BLaER1 (cell line): ENCODE measurements around the gene PTPN9.
"Not testable (repeated sequence)": the region's sequence is repeated elsewhere in the genome, so short reads cannot be mapped to it uniquely, and the experiment has no call there.

ENCODE experiments used
- H3K27ac ChIP-seq: shearing (Covaris generic); formaldehyde crosslinking; 2 replicates; pipeline ENCODE4 v1.8.1; 2022
- H3K27me3 ChIP-seq: shearing (Covaris generic); formaldehyde crosslinking; 2 replicates; pipeline ENCODE4 v1.8.1; 2022
- H3K36me3 ChIP-seq: shearing (Covaris generic); formaldehyde crosslinking; 2 replicates; pipeline ENCODE4 v1.8.1; 2022
- H3K4me1 ChIP-seq: shearing (Covaris generic); formaldehyde crosslinking; 2 replicates; pipeline ENCODE4 v1.8.1; 2022
- H3K4me2 ChIP-seq: shearing (Covaris generic); formaldehyde crosslinking; 2 replicates; pipeline ENCODE4 v1.8.1; 2022
- H3K4me3 ChIP-seq: shearing (Covaris generic); formaldehyde crosslinking; 2 replicates; pipeline ENCODE4 v1.8.1; 2022
- H3K9ac ChIP-seq: shearing (Covaris generic); formaldehyde crosslinking; 2 replicates; pipeline ENCODE4 v1.8.1; 2022
- H3K9me3 ChIP-seq: shearing (Covaris generic); formaldehyde crosslinking; 2 replicates; pipeline ENCODE4 v1.8.1; 2022
- H4K20me1 ChIP-seq: shearing (Covaris generic); formaldehyde crosslinking; 2 replicates; pipeline ENCODE4 v1.8.1; 2022
- Cebpa-rat ChIP-seq: shearing (Covaris generic); IDR thresholded peaks from 2 replicates; pipeline ENCODE4 v1.8.1; 2022

The PTPN9 gene

GRCh38 chr15:75446151-75446550 is 133.0 kb downstream of the PTPN9 start:
- H3K9ac ChIP-seq: peak overlapping the region; percentile 58; the same call in 1 of the 2 replicates
- no peak overlapping the region for H3K27ac ChIP-seq
- peaks cover 50% of the 10 kb centered on the region for H3K4me1 ChIP-seq
- no peaks in the 10 kb centered on the region for H3K9me3 ChIP-seq
- peaks cover 54% of the 10 kb centered on the region for H3K36me3 ChIP-seq
- H3K27me3 ChIP-seq: no peaks in the 10 kb centered on the region
- TF ChIP-seq Cebpa-rat: no peak
- H3K4me2 ChIP-seq: peak overlapping the region; percentile 61
- H4K20me1 ChIP-seq: peaks cover 95% of the 10 kb centered on the region
- H3K4me3 ChIP-seq: no peak overlapping the region

GRCh38 chr15:75445324-75445723 is 133.8 kb downstream of the PTPN9 start:
- Histone ChIP-seq H3K4me1 (peaks cover 50% of the 10 kb centered on the region), H4K20me1 (peaks cover 100% of the 10 kb centered on the region), H3K36me3 (peaks cover 62% of the 10 kb centered on the region)
- not testable (repeated sequence) for H3K4me2 ChIP-seq, H3K9ac ChIP-seq, H3K4me3 ChIP-seq, H3K9me3 ChIP-seq, H3K27ac ChIP-seq, H3K27me3 ChIP-seq

- H3K4me3 ChIP-seq, H3K27me3 ChIP-seq, H3K9me3 ChIP-seq, H3K27ac ChIP-seq, H3K4me2 ChIP-seq, H3K9ac ChIP-seq: not testable (repeated sequence)
- Histone ChIP-seq H4K20me1 (peaks cover 100% of the 10 kb centered on the region), H3K36me3 (peaks cover 75% of the 10 kb centered on the region), H3K4me1 (peaks cover 39% of the 10 kb centered on the region)
Measured at GRCh38 chr15:75443972-75444453, 135.1 kb downstream of the PTPN9 start.

- Histone ChIP-seq H3K4me3 (no peak overlapping the region), H3K4me2 (no peak overlapping the region), H3K27me3 (no peaks in the 10 kb centered on the region), H4K20me1 (peaks cover 100% of the 10 kb centered on the region), H3K9ac (no peak overlapping the region), H3K27ac (no peak overlapping the region), H3K9me3 (no peaks in the 10 kb centered on the region), H3K36me3 (peaks cover 98% of the 10 kb centered on the region), H3K4me1 (no peaks in the 10 kb centered on the region)
- no peak for TF ChIP-seq Cebpa-rat
Measured at GRCh38 chr15:75437721-75438120, 141.4 kb downstream of the PTPN9 start.

- Histone ChIP-seq H3K27ac (no peak overlapping the region), H3K27me3 (no peaks in the 10 kb centered on the region), H3K9ac (no peak overlapping the region), H3K4me2 (no peak overlapping the region), H3K36me3 (peaks cover 97% of the 10 kb centered on the region), H3K4me3 (no peak overlapping the region), H3K9me3 (no peaks in the 10 kb centered on the region), H3K4me1 (no peaks in the 10 kb centered on the region), H4K20me1 (peaks cover 100% of the 10 kb centered on the region)
- no peak for TF ChIP-seq Cebpa-rat
Measured at GRCh38 chr15:75436881-75437280, 142.2 kb downstream of the PTPN9 start.

GRCh38 chr15:75431682-75432081 is 147.4 kb downstream of the PTPN9 start:
- H4K20me1 ChIP-seq: peaks cover 100% of the 10 kb centered on the region
- no peaks in the 10 kb centered on the region for H3K27me3 ChIP-seq
- no peaks in the 10 kb centered on the region for H3K9me3 ChIP-seq
- no peak overlapping the region for H3K4me3 ChIP-seq
- no peak overlapping the region for H3K27ac ChIP-seq
- H3K9ac ChIP-seq: no peak overlapping the region
- no peak overlapping the region for H3K4me2 ChIP-seq
- no peaks in the 10 kb centered on the region for H3K4me1 ChIP-seq
- no peak for TF ChIP-seq Cebpa-rat
- H3K36me3 ChIP-seq: peaks cover 91% of the 10 kb centered on the region

GRCh38 chr15:75431270-75431669 is 147.8 kb downstream of the PTPN9 start:
- Histone ChIP-seq H4K20me1 (peaks cover 100% of the 10 kb centered on the region), H3K4me2 (no peak overlapping the region), H3K4me3 (no peak overlapping the region), H3K9me3 (no peaks in the 10 kb centered on the region), H3K4me1 (no peaks in the 10 kb centered on the region), H3K36me3 (peaks cover 91% of the 10 kb centered on the region), H3K27me3 (no peaks in the 10 kb centered on the region), H3K9ac (no peak overlapping the region), H3K27ac (no peak overlapping the region)
- TF ChIP-seq Cebpa-rat: no peak

- Histone ChIP-seq H3K4me1 (no peaks in the 10 kb centered on the region), H3K9ac (no peak overlapping the region), H3K4me3 (no peak overlapping the region), H3K9me3 (no peaks in the 10 kb centered on the region), H3K27ac (no peak overlapping the region), H4K20me1 (peaks cover 100% of the 10 kb centered on the region), H3K27me3 (no peaks in the 10 kb centered on the region), H3K36me3 (peaks cover 87% of the 10 kb centered on the region), H3K4me2 (no peak overlapping the region)
- TF ChIP-seq Cebpa-rat: no peak
Measured at GRCh38 chr15:75430259-75430658, 148.9 kb downstream of the PTPN9 start.

- Histone ChIP-seq H3K36me3 (peaks cover 86% of the 10 kb centered on the region), H3K4me1 (no peaks in the 10 kb centered on the region), H3K9me3 (no peaks in the 10 kb centered on the region), H3K27me3 (no peaks in the 10 kb centered on the region), H3K4me2 (no peak overlapping the region), H3K27ac (no peak overlapping the region), H3K4me3 (no peak overlapping the region), H4K20me1 (peaks cover 100% of the 10 kb centered on the region), H3K9ac (no peak overlapping the region)
- TF ChIP-seq Cebpa-rat: no peak
Measured at GRCh38 chr15:75428152-75428551, 151.0 kb downstream of the PTPN9 start.

GRCh38 chr15:75425966-75426500 is 153.1 kb downstream of the PTPN9 start:
- Histone ChIP-seq H3K27ac (no peak overlapping the region), H4K20me1 (peaks cover 98% of the 10 kb centered on the region), H3K4me3 (no peak overlapping the region), H3K4me2 (no peak overlapping the region), H3K4me1 (no peaks in the 10 kb centered on the region), H3K36me3 (peaks cover 94% of the 10 kb centered on the region), H3K27me3 (no peaks in the 10 kb centered on the region), H3K9ac (0 out of 2 replicates have a peak overlapping the region, but pooled peaks have one; percentile 34), H3K9me3 (no peaks in the 10 kb centered on the region)
- TF ChIP-seq Cebpa-rat: no peak

- no peak for TF ChIP-seq Cebpa-rat
- Histone ChIP-seq H3K4me3 (no peak overlapping the region), H3K9ac (no peak overlapping the region), H3K27me3 (no peaks in the 10 kb centered on the region), H3K4me2 (no peak overlapping the region), H3K36me3 (peaks cover 95% of the 10 kb centered on the region), H3K9me3 (no peaks in the 10 kb centered on the region), H3K27ac (no peak overlapping the region), H3K4me1 (no peaks in the 10 kb centered on the region), H4K20me1 (peaks cover 81% of the 10 kb centered on the region)
Measured at GRCh38 chr15:75422554-75422953, 156.6 kb downstream of the PTPN9 start.
